M059J (cell line): ENCODE data around the gene LRFN5. TPM values are rescaled to one million over a fixed set of nuclear protein-coding genes. Genes with fewer than 3 reads are reported as not detected.
"Not testable (repeated sequence)": the region's sequence is repeated elsewhere in the genome, so short reads cannot be mapped to it uniquely, and the experiment has no call there.

ENCODE experiments used
- DNase-seq: peaks from one replicate; pipeline ENCODE4 v3.0.0-alpha.2; 2012; ENCODE audit warnings: low read depth
- total RNA-seq: library from RNA; depleted of rRNA; stranded (reverse); fragments of >200 nt; shearing (Covaris generic); gene quantifications from 2 replicates; pipeline ENCODE4 v1.2.3, GENCODE V29; 2014; rRNA removed

LRFN5 gene
- 0.05 TPM in 1 of 2 replicates, not detected in the other for total RNA-seq

DNA sequence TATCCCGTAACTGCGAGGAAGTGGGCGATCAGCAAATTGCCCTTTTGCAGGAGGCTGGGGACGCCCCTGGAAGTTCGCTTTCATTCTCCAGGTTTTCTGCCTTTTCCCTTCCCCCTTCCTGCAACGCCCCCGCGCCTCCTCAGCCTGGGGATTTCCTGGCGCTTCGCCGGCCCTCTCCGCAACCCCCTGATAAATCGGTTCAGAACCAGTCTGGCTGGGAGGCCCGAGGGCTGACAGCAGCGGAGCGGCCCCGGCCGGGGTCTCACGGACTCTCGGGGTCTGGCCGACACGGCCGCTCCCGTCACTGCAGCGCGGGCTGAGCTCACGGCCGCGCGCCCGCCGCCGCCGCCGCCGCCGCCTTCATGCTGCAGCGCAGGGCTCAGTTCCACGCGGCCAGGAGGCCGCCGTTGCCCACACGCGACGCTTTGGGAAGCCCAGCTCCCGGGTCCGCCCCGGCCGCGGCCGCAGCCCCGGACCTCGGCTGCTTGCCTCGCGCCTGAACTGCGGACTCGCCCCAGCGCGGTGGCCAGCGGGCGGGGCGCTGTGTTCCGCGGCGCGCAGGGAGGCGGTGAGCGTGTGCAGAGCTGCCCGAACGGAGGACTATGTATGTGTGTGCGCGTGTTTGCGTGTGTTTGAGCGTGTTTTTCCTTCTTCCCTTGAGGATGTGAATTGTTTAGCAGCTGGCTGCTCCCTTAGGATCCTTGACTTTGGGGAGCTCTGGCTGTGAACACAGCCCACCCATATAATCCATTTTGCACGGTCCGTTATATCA lies at the start of gene LRFN5:
TSS of gene LRFN5 (plus strand) at position 345 of the 772 bp plus-strand sequence.
- DNase-seq, result no peak

DNA sequence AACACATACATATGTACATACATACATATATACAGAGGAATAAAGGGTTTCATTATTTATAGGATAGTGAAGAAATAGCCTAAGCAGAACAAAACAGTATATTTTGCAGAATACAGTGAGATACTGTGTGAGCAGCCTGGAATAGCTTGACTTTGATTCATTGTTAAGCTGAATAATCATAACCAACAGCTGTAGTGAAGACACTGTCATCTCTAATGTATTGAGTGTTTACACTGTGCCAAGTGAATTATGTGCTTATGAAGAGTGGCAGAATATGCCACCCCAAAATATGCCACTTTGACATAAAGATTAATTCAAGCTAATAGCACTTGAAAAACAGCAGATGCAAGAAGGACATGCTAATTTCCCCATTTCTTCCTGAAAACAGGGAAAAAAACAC lies 48.2 kb upstream of the LRFN5 start:
- DNase-seq, result no peak

DNA sequence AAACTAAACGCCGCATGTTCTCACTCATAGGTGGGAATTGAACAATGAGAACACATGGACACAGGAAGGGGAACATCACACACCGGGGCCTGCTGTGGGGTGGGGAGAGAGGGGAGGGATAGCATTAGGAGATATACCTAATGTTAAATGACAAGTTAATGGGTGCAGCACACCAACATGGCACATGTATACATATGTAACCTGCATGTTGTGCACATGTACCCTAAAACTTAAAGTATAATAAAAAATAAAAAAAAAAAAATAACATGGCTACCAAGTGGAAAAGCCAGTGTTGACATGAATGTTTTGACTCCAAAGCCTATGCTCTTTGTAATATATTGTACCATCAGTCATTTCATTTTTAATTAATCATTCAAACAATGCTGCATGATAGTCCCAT lies 39.8 kb upstream of the LRFN5 start:
- not testable (repeated sequence) for DNase-seq

DNA sequence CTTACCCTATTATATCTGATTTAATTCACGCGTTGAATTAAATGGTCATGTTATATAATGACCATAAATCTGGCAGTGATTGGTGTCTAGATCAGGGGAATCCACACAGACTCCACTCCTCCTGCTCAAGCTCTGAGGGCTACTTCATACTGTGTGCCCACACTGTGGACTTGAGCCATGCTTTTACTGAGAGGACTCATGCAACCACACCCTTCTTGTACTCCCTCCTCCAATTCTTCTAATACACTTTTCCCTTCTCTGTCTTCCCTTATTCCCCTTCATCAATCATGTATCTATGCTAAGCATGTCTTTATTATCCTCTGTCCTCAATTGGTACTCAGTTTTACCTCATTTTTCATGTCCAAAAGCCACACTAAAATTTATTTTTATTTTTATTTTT lies 37.7 kb upstream of the LRFN5 start:
- no peak for DNase-seq

DNA sequence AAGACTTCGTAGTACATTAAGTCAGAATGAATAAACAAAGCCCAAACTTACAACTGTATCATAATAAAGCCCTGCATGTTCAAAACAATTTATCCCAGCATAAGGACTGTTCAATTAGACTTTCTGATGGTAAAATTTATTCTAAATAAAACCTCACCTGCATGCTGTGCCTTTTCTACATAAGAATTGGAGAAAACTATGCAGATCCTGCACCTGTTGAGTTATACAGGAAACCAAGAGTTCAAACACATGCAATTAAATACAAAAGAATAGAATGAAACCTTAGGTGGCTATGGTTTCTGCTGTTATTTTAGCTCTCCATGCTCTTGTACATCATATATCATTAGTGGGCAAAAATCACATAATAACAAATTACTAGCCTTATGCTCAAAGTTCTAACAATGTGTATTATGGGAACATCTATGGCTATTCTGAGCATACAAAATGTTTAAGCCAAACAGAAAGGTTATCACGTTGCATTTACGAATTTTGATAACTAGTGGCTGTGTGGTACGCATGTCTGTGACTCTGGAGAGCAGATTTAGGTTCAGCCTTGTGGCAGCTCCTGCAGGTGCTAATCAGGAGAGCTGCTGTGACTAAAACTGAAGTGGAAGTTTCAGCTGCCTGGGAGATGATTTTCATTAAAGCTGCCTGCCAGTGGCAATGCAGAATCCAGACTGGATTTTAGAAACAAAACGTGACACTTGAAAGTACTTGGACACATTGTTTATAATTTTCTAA lies 36.1 kb upstream of the LRFN5 start:
- no peak for DNase-seq

DNA sequence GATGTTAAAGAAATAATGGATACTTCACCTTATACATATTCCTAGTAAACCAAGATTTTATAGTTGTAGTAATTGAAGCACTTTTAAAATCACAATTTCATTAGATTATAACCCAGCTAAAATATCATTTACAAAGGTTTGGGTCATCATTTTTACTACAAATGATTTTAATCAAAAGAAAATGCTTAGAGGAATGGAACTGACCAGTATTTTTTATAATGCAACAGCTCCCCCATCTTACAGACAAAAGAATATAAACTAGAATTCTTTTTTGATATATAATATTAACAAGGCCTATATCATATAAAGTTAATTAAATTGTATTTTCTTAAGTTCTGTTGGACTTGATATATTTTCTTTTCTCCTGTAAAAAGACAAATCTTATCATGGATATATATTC lies 20.4 kb upstream of the LRFN5 start:
- no peak for DNase-seq

DNA sequence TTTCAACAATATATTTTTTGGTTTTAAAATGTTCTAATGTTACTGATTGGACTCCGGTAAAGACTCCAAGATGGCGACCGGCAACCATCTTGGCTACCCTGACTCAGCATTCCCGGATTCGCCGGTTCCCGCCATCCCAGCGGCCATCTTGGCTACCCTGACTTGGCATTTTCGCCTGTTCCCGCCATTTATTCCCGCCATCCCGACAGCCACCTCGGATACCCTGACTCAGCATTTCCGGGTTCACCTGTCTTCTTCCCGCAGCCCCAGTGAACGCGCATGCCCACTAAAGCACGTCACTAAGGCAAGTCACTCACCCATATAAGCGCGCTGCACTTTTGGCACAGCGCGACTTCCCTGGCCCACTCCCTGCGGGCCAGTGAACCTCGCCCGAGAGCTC lies 9.0 kb upstream of the LRFN5 start:
- peak; percentile 15 for DNase-seq

DNA sequence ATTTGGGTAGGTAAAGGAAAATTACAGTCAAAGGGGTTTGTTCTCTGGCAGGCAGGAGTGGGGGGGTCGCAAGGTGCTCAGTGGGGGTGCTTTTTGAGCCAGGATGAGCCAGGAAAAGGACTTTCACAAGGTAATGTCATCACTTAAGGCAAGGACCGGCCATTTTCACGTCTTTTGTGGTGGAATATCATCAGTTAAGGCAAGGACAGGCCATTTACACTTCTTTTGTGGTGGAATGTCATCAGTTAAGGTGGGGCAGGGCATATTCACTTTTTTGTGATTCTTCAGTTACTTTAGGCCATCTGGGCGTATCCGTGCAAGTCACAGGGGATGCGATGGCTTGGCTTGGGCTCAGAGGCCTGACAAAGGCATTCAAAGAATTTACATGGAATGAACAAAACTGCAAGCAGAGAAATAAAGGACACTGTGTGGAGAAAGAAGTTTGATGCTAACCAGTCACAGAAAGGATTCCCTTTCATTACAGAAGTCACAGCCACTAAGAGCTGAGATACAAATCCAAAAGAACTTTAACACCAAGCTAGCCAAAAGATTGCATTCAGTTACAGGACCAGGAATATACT lies 6.8 kb upstream of the LRFN5 start:
- DNase-seq, result not testable (repeated sequence)

DNA sequence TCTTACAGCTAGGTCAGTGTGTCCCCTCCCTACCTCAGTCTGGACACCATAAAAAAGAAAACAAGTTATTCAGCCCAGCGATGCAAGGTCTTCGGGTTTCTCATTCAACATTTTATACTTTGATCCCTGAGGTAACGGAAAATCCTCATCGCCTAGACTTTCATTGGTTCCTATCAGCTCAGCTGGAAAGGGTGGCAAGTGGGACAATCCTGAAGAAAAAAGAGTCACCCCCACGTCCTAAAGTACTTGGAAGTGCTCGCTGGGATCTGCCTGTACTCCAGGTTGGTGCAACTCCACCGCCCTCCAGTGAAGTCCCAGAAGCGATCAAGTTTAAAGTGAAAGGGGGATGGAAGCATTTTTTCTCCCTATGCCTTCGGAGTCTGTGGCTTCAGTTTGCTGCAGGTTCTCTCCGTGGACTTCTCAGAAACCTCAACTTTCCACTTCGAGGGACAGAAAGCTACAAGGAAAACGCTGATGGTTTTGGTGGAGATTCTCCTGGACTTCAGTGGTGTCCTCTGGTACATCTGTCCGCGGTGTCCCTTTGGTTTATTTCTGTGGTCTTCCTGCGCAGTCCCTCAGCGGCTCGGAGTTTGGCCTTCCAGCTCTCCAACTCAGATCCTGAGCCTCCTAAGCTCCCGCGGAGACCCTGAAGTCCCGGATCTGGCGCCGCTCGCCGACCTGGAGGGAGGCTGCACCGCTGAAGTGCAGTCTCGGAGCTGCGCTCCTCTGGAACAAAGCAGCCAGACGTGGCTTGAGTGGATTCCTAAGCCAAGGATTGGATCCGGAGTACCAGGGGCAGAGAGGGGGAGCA lies 1.8 kb upstream of the LRFN5 start:
- DNase-seq, result peak; percentile 15

DNA sequence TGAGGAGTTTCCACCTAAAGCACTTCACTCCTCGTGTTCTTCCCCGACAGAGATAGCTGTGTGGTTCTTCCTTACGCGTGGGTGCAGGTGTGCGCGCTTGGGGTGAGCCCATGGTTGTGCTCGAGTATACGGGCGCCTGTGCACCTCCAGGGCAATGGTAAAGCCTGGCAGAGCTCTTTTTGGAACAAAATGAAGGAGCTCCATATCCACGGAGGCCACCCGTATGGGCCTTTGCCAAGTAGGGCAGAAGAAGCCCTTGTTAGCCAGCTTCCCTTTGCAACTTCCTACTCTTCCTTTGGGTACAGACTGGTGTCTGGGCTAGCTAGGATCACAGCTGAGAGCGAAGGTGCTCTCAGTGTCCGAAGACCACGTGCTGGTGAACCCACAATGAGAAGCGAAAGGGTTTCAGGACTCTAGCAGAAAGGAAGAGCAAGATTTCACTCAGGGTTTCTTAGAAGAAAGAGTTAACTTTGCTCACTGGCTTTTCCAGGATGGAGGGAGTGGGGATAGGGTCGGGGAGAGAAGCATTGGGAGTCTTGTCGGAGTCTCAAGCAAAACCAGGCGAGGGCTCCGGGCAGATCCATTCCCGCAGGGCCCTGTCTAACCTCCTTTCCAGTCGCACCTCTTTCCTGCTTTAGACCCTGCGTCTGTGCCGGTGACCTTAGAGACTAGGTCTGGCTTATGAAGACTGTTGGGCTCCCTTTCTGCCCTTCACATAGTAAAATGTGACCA lies 960 bp upstream of the LRFN5 start:
- DNase-seq, result no peak

DNA sequence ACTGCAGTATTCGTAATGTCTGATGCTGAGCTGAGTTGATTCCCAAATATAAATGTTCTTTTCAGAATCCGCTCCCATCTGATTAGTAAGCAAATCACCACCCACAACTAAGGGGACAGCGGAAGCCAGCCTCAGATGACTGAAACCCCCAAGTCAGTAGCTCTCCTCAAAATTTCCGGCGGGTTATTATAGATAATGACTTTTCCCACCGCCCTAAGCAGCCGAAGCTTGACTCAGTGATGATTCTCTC lies 469 bp upstream of the LRFN5 start:
- DNase-seq, result no peak

DNA sequence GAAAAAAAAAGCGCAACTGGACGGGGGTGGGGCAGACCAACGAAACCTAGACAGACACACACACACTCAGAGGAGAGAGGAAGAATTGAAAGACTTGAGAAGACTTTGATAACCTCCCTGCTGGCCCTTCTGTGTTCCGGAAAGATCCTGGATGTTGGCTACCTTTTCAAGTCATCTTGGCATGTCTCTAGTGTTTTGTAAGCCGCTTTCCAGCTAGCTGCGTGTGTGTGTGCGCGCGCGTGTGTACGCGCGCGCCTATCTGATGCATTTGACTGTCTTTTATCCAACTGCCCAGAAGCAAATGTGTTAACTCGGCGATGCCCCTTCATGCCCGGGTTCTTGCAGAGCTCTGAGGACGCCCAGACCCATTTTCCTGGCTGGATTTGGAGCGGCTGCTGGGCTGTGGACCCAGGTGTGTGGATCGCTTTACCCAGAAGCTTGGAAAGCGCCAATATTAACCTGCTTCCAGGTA lies 664 bp downstream of the LRFN5 start:
- DNase-seq, result no peak

DNA sequence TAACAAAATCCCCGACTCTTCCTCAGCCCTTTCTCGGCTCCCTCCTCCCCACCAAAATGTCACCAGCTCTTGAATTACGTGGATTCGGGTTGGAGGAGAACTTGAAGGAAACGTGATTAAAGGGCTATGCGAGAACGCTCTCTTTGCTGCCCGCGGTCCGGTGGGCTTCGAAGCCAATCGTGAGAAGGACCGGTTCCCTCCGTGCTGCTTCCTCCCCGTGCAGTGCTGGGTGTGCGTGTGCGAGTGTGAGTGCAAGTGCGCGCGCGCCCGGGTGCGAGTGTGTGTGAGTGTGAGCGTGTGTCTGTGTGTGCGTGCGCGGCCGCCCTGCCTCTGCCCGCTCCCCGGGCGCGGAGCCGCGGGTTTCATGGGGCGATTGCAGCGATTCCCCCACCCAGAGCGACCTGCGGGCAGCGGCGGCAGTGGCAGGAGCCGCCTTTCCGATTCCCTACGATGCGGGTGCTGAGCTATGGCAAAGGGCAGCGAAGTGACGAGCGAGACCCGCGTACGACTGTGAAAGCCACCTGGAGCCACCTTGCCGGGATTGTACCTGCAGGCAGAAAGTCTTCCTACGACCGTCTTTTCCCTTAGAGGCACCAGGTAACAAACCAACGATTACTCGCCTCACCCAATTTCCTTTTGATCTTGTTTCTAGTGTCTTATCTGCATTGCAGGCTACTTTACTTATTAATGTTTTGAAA lies 1.4 kb downstream of the LRFN5 start:
- no peak for DNase-seq

DNA sequence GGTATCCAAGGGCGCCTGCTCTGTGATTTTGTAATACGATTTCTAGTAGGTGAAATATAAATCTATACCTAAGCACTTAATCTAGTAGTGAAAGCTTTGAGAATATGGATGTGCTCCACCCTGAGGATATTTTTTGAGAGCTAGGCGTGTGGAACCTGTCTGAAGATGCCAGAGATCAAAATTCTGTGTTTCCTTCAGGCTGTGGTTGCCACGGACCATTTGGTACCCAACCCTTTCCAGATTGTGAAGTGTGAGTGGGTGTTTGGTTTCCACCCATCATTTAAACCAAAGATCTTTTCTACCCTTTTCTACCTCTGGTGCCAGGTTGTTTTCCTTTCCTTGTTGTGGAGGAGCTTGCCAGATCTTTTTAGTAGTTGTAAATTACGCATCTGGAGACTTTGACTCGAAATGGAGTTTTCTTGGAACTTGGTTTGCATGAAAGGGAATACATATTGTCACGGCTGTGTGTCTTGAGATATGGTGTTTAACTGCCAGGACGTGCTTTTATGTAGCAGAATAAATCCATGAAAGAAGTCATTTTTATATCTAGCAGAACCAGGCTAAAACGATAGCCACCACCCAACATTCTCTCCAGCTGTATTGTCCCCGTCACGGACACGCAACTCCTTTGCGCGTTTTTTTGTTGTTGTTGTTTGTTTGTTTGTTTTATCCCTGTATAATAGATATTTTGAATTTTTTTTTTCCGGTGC lies 2.2 kb downstream of the LRFN5 start:
- no peak for DNase-seq

DNA sequence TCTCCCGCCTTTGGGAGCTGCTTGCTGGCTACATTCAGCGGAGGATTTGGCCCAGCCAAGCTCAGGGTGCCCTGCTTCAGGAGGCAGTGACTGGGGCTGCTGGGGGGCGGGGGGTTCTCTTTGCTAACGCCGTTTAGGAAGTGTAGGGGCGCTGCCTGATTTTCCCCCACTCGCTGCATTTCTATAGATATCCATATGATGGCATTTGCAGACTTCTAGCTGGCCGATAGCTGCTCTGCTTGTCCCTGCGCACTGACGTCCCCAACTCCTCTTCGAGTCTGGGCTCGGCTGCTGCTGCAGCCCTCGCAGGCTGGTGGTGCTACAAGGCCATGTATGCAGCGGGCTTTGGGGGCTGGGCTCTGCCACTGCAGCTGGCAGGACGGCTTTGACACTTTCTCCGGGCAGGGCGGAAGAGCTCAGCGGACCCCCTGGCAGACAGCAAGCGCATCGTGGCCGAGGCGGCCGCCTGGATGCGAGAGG lies 3.1 kb downstream of the LRFN5 start:
- peak; percentile 5 for DNase-seq

DNA sequence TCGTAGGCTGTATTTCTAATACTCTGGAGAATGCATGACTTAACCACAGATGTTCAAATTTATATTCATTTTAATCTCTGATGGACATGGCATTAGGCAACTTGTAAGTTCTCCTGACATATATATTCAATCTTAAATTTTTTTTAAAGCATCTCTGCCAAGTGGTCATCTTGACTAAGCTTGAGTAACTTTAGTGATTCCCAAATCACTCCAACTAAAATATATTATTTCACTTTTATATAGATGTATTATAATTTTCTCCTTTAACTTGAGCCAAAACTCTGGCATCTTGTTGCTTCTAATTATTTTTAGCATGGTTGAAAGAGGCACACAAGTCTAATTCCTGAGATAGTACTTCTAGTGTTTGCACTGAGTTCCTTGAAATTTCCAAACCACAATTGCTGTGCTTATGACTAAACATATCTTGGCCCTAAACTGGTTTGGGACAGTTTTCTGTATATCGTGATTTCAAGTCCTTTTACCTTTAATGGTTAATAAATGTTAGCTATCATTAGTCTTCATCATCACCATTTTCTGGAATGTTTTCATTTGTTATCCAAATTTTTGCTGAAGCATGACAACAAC lies 8.4 kb downstream of the LRFN5 start:
- DNase-seq, result no peak

DNA sequence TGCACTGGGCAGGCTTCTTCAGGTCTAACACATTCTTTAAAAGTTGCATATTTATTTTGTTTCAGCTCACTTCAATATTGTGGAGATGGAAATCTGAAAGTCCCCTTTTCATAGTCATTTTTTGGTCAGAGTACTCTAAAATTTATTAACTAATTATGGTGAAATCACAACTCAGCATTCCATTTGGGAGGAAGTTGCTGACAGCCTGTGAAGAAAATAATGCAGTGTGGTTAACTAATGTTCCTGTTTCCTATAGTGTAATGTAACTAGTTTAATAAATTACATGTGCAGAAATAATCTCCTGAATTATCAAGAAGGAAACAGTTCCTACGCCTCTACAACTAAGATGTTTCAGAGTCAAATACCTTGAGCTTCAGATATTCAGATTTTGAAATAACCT lies 17.1 kb downstream of the LRFN5 start:
- no peak for DNase-seq

DNA sequence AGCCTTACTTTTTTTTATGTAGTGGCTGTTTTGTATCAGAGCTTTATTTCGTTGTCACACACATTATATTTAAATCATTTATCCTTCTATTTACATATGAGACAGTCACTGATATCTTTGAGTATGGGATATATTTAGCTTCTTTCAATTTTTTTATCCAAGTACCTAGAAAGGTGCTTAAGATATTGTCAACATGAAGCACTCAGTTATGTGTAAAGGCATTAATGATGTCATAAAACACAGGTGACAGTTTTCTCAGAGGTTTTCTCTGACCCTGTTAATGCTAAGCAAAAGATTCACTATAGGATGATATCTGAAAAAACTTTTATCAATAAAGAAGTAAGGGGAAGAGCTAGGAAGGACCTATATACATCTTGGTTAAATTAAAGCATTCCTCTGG lies 23.2 kb downstream of the LRFN5 start:
- no peak for DNase-seq

DNA sequence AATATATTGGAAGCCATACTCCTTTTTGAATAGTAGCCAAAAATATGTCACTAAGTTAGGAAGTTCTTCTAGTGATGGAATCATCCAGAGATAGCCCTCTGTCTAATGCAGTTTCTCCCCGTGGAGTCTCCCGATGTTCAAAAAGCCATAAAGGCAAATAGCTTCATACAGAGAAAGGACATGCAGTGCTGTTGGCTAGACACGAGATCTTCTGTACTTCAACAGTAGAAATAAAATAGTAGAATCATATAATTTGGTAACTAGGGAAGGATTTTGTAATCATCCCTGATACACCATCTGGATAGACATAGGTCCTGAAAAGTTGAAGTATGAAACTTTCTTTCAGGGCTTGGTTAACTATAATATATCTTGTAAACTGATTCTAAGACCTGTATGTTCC lies 27.6 kb downstream of the LRFN5 start:
- no peak for DNase-seq
